ENCODE results near the gene DUOX2. TPM values are rescaled to one million over a fixed set of nuclear protein-coding genes. Genes with fewer than 3 reads are reported as not detected.

DUOX2 gene
- total and polyA plus RNA-seq, 4 donors: 1.0 to 3.8 (median 2.1) TPM

GRCh38 chr15:45150481-45150880, 36.5 kb upstream of the DUOX2 start:
- H3K27ac ChIP-seq (ENCODE audit: low read depth in 1 of 2, low read length in 1 of 2): no peak overlapping the region
- H3K36me3 ChIP-seq (ENCODE audit: control insufficient read depth in 4 of 4, insufficient read depth in 4 of 4, low read length in 4 of 4): peaks cover 0 to 32% (median 0%) of the 10 kb centered on the region in 4 donors
- TF ChIP-seq CTCF (IDR thresholded peaks at IDR 0.05; ENCODE audit: control extremely low read depth, extremely low read depth): no peak
- peaks cover 0 to 2% (median 0%) of the 10 kb centered on the region in 3 donors for H3K27me3 ChIP-seq (ENCODE audit: control insufficient read depth in 3 of 3, insufficient read depth in 3 of 3, low read length in 2 of 3)
- 83 to 93% methylated on average over 6 of the region's 6 CpGs for WGBS, 2 donors
- H3K4me3 ChIP-seq: no peak overlapping the region
- ATAC-seq (ENCODE audit: insufficient read depth, low FRiP score) (no peak), DNase-seq (no peak)
- peaks cover 0 to 5% (median 0%) of the 10 kb centered on the region in 5 donors for H3K4me1 ChIP-seq (ENCODE audit: control insufficient read depth in 5 of 5, insufficient read depth in 5 of 5, low read length in 5 of 5)
- no peak overlapping the region for H3K9ac ChIP-seq (ENCODE audit: insufficient read depth in 1 of 2, low read length in 2 of 2)
- H3K9me3 ChIP-seq (ENCODE audit: control insufficient read depth in 4 of 4, insufficient read depth in 3 of 4, low read length in 3 of 4): no peaks in the 10 kb centered on the region

- DNase-seq (no peak), ATAC-seq (ENCODE audit: insufficient read depth, low FRiP score) (no peak)
- Histone ChIP-seq H3K27me3 (ENCODE audit: control insufficient read depth in 3 of 3, insufficient read depth in 3 of 3, low read length in 2 of 3) (peaks cover 0 to 2% (median 0%) of the 10 kb centered on the region in 3 donors), H3K9ac (ENCODE audit: insufficient read depth in 1 of 2, low read length in 2 of 2) (no peak overlapping the region), H3K36me3 (ENCODE audit: control insufficient read depth in 4 of 4, insufficient read depth in 4 of 4, low read length in 4 of 4) (peaks cover 0 to 27% (median 0%) of the 10 kb centered on the region in 4 donors), H3K27ac (ENCODE audit: low read depth in 1 of 2, low read length in 1 of 2) (no peak overlapping the region), H3K4me3 (no peak overlapping the region), H3K9me3 (ENCODE audit: control insufficient read depth in 4 of 4, insufficient read depth in 3 of 4, low read length in 3 of 4) (no peaks in the 10 kb centered on the region), H3K4me1 (ENCODE audit: control insufficient read depth in 5 of 5, insufficient read depth in 5 of 5, low read length in 5 of 5) (peaks cover 0 to 5% (median 0%) of the 10 kb centered on the region in 5 donors)
- no peak for TF ChIP-seq CTCF (IDR thresholded peaks at IDR 0.05; ENCODE audit: control extremely low read depth, extremely low read depth)
- WGBS, 2 donors: 85 to 92% methylated on average over 1 of the region's 1 CpG
Observed at GRCh38 chr15:45149060-45149459, 35.1 kb upstream of the DUOX2 start.

GRCh38 chr15:45148076-45149059, 34.4 kb upstream of the DUOX2 start:
- Histone ChIP-seq H3K9me3 (ENCODE audit: control insufficient read depth in 4 of 4, insufficient read depth in 3 of 4, low read length in 3 of 4) (no peaks in the 10 kb centered on the region), H3K4me1 (ENCODE audit: control insufficient read depth in 5 of 5, insufficient read depth in 5 of 5, low read length in 5 of 5) (peaks cover 0 to 5% (median 0%) of the 10 kb centered on the region in 5 donors), H3K27ac (ENCODE audit: low read depth in 1 of 2, low read length in 1 of 2) (no peak overlapping the region), H3K27me3 (ENCODE audit: control insufficient read depth in 3 of 3, insufficient read depth in 3 of 3, low read length in 2 of 3) (peaks cover 0 to 2% (median 0%) of the 10 kb centered on the region in 3 donors), H3K9ac (ENCODE audit: insufficient read depth in 1 of 2, low read length in 2 of 2) (no peak overlapping the region), H3K4me3 (no peak overlapping the region), H3K36me3 (ENCODE audit: control insufficient read depth in 4 of 4, insufficient read depth in 4 of 4, low read length in 4 of 4) (peaks cover 0 to 25% (median 0%) of the 10 kb centered on the region in 4 donors)
- TF ChIP-seq CTCF (IDR thresholded peaks at IDR 0.05; ENCODE audit: control extremely low read depth, extremely low read depth): no peak
- ATAC-seq (ENCODE audit: insufficient read depth, low FRiP score): no peak
- no peak for DNase-seq
- WGBS, 2 donors: 87 to 88% methylated on average over 12 of the region's 12 CpGs
